Heart left ventricle (tissue), 13 donors: ENCODE results near the gene TET1.

Experiments
- CTCF ChIP-seq, 12 donors: fragments of 200-600 bp; sonication (generic) in 4 of 12; IDR thresholded peaks; one replicate each; pipeline versions ENCODE4 v1.5.0 to v1.8.0; 2018 to 2022; ENCODE audit warnings: antibody characterized with exemption in 12 of 12, mild to moderate bottlenecking in 5 of 12
- POLR2A ChIP-seq, 2 donors: fragments of 450-650 bp; IDR thresholded peaks; one replicate each; pipeline ENCODE4 v1.6.1; 2017; ENCODE audit warnings: antibody characterized with exemption in 2 of 2, mild to moderate bottlenecking in 2 of 2, moderate library complexity in 2 of 2
- donor health status: ischemic (EF 13 %, LVEDD 7.1; RV severe dilation, severe dysfunction).
- donor health status: DM: no; HTN: yes; CAD: no.
- donor health status: DM: no; HTN: no; CAD: no.
- donor health status: ischemic (EF 25% LVEDD 6.9; RV normal size, moderate dysfunction).
- donor health status: ischemic (EF 25% LVEDD 5.7; RV mildly dilated, moderate dysfunction).
- donor health status: ischemic (EF 35%, LVEDD 5.7; RV mildly dilated, moderate dysfunction).
- donor health status: nonischemic (EF 11% LVEDD 7.7; RV severe dilation, severe dysfunction).
- donor health status: DM: yes; HTN: yes; CAD: no.
- donor health status: PGD.
- donor health status: ischemic (EF 29% LVEDD 5.4; RV normal size, mild dysfunction).
- donor health status: nonischemic (EF 23%, LVEDD 6.1; RV moderate dilation, normal function).

- TF ChIP-seq CTCF (IDR thresholded peaks at IDR 0.05), result no peak
- no peak for TF ChIP-seq POLR2A (IDR thresholded peaks at IDR 0.05)
Observed at GRCh38 chr10:68597407-68597806, 37.3 kb downstream of the TET1 start.
